Caco-2 (cell line): ENCODE data around the gene UBE2D3. TPM values are rescaled to one million over a fixed set of nuclear protein-coding genes. Genes with fewer than 3 reads are reported as not detected.

Experiments used
- BruUV-seq: library from RNA; stranded (reverse); fragments of 400-500 nt; replicated peaks from 2 replicates; lab custom pipeline; 2021; lab: Mats Ljungman, UMichigan
- CTCF ChIA-PET: fragments of 300-600 bp; sonication (Branson Sonifier 250); formaldehyde crosslinking; loops from one replicate; lab custom pipeline; 2022; ENCODE audit warnings: antibody characterized with exemption; lab: Charles Lee
- POLR2A ChIA-PET: fragments of 300-600 bp; sonication (Branson Sonifier 250); formaldehyde crosslinking; loops from one replicate; lab custom pipeline; 2022; ENCODE audit warnings: antibody characterized with exemption; lab: Charles Lee
- DNase-seq, 2 experiments: peaks; one replicate each; pipeline versions ENCODE4 v3.0.0 to v3.0.0-alpha.2; 2020 to 2022
- H3K27me3 ChIP-seq: replicated peaks from 2 replicates; pipeline ENCODE4 v1.6.0; 2011; ENCODE audit warnings: low read length; ENCODE audit not compliant: control insufficient read depth, insufficient read depth
- H3K36me3 ChIP-seq: 2 replicates; pipeline ENCODE4 v1.5.1; 2011; ENCODE audit warnings: low read length; ENCODE audit not compliant: control insufficient read depth, insufficient read depth
- H3K4me1 ChIP-seq: fragments of 250-450 bp; sonication (Bioruptor Pico); 2 replicates; pipeline ENCODE4 v1.5.1; 2020; ENCODE audit warnings: mild to moderate bottlenecking
- H3K4me3 ChIP-seq: 2 replicates; pipeline ENCODE4 v1.5.1; 2011; ENCODE audit warnings: low read depth, mild to moderate bottlenecking, control low read depth, low read length
- H3K9me3 ChIP-seq: fragments of 250-450 bp; sonication (Bioruptor Pico); 2 replicates; pipeline ENCODE4 v1.5.1; 2020; ENCODE audit warnings: mild to moderate bottlenecking, moderate library complexity
- H3K27ac Mint-ChIP-seq: one replicate; pipeline ENCODE4 v1.8.0; 2022; ENCODE audit warnings: mixed read lengths; ENCODE audit not compliant: unreplicated experiment
- H3K27me3 Mint-ChIP-seq: one replicate; pipeline ENCODE4 v1.8.0; 2022; ENCODE audit warnings: mixed read lengths; ENCODE audit not compliant: insufficient read depth, unreplicated experiment
- H3K36me3 Mint-ChIP-seq: one replicate; pipeline ENCODE4 v1.8.0; 2022; ENCODE audit warnings: mild to moderate bottlenecking, mixed read lengths; ENCODE audit not compliant: insufficient read depth, unreplicated experiment
- H3K4me1 Mint-ChIP-seq: one replicate; pipeline ENCODE4 v1.8.0; 2022; ENCODE audit warnings: low read depth, mixed read lengths; ENCODE audit not compliant: unreplicated experiment
- H3K4me3 Mint-ChIP-seq: one replicate; pipeline ENCODE4 v1.8.0; 2022; ENCODE audit warnings: mild to moderate bottlenecking, moderate library complexity, mixed read lengths; ENCODE audit not compliant: unreplicated experiment
- H3K9me3 Mint-ChIP-seq: one replicate; pipeline ENCODE4 v1.8.0; 2022; ENCODE audit warnings: mixed read lengths; ENCODE audit not compliant: unreplicated experiment
- CTCF ChIP-seq, 2 experiments: fragments of 200-600 bp in 1 of 2; IDR thresholded peaks; 1 replicate in 1 of 2; 2 replicates in 1 of 2; pipeline versions ENCODE4 v1.5.1 to v1.8.0; 2011 to 2022; ENCODE audit warnings: antibody characterized with exemption in 1 of 2, control low read depth in 1 of 2, inconsistent platforms in 1 of 2, low read depth in 1 of 2, low read length in 1 of 2, mild to moderate bottlenecking in 1 of 2, moderate library complexity in 1 of 2; ENCODE audit not compliant: insufficient read depth in 1 of 2, severe bottlenecking in 1 of 2, unreplicated experiment in 1 of 2
- intact Hi-C: fragments of 100-400 bp; cut with micrococcal nuclease; formaldehyde crosslinking; loops from one replicate; pipeline ENCODE4 v1.10.0; 2022; ENCODE audit not compliant: unreplicated experiment
- total RNA-seq: library from RNA; stranded (reverse); gene quantifications from 2 replicates; pipeline ENCODE4 v1.2.3, GENCODE V29; 2022

The UBE2D3 gene
- total RNA-seq, 1 experiment from 2014 or later, result 305 TPM

- POLR2A ChIA-PET, result no interaction called here
- H3K4me3 Mint-ChIP-seq, result no peak overlapping the region
- no TSS peak for BruUV-seq
- TF ChIP-seq CTCF (IDR thresholded peaks at IDR 0.05; ENCODE audit: insufficient read depth in 1 of 2, low read depth in 1 of 2, low read length in 1 of 2, severe bottlenecking in 1 of 2, unreplicated experiment in 1 of 2), result no peak
- H3K27ac Mint-ChIP-seq, result no peak overlapping the region
- intact Hi-C loops, result no loop called here
- no peaks in the 10 kb centered on the region for H3K9me3 Mint-ChIP-seq
- peaks cover 32% of the 10 kb centered on the region for H3K36me3 Mint-ChIP-seq
- Histone ChIP-seq H3K4me1 (no peaks in the 10 kb centered on the region), H3K27me3 (no peaks in the 10 kb centered on the region), H3K4me3 (no peak overlapping the region), H3K36me3 (no peaks in the 10 kb centered on the region), H3K9me3 (peaks cover 4% of the 10 kb centered on the region; the same call in 1 of the 2 replicates)
- CTCF ChIA-PET, result no interaction called here
- H3K27me3 Mint-ChIP-seq, result no peaks in the 10 kb centered on the region
- no peaks in the 10 kb centered on the region for H3K4me1 Mint-ChIP-seq
- no peak for DNase-seq
These were observed 41.1 kb downstream of the UBE2D3 start for GRCh38 chr4:102786279-102786678.

- Mint-ChIP-seq H3K4me1 (peaks cover 21% of the 10 kb centered on the region), H3K27ac (no peak overlapping the region), H3K9me3 (no peaks in the 10 kb centered on the region), H3K27me3 (no peaks in the 10 kb centered on the region), H3K36me3 (peaks cover 16% of the 10 kb centered on the region), H3K4me3 (no peak overlapping the region)
- intact Hi-C loops, result loop anchor here (5.0 kb wide), 1 partner anchor 161 kb away; no protein-coding TSS in a partner anchor
- ChIA-PET POLR2A (no interaction called here), CTCF (no interaction called here)
- no peak for DNase-seq
- Histone ChIP-seq H3K4me3 (no peak overlapping the region), H3K36me3 (no peaks in the 10 kb centered on the region), H3K27me3 (no peaks in the 10 kb centered on the region), H3K9me3 (peaks cover 2% of the 10 kb centered on the region; the same call in 1 of the 2 replicates), H3K4me1 (peaks cover 26% of the 10 kb centered on the region)
- no TSS peak for BruUV-seq
- no peak for TF ChIP-seq CTCF (IDR thresholded peaks at IDR 0.05; ENCODE audit: insufficient read depth in 1 of 2, low read depth in 1 of 2, low read length in 1 of 2, severe bottlenecking in 1 of 2, unreplicated experiment in 1 of 2)
These were observed 44.3 kb downstream of the UBE2D3 start for GRCh38 chr4:102783006-102783405.

GRCh38 chr4:102781570-102781969, 45.8 kb downstream of the UBE2D3 start:
- no peak overlapping the region for H3K27ac Mint-ChIP-seq

More at GRCh38 chr4:102781570-102781969, 45.8 kb downstream of the UBE2D3 start:
- DNase-seq, result no peak
- Histone ChIP-seq H3K9me3 (no peaks in the 10 kb centered on the region), H3K36me3 (no peaks in the 10 kb centered on the region), H3K27me3 (no peaks in the 10 kb centered on the region), H3K4me3 (no peak overlapping the region), H3K4me1 (peaks cover 26% of the 10 kb centered on the region)
- intact Hi-C loops, result loop anchor here (5.0 kb wide), 1 partner anchor 159 kb away; no protein-coding TSS in a partner anchor
- no peaks in the 10 kb centered on the region for H3K27me3 Mint-ChIP-seq
- H3K4me1 Mint-ChIP-seq, result peaks cover 28% of the 10 kb centered on the region
- ChIA-PET POLR2A (interaction anchor here (0.7 to 1.1 kb wide), 2 partner anchors 21 to 261 kb away, joined by 3 read pairs; partner anchors contain the start of gene MANBA), CTCF (interaction anchor here (1.9 kb wide), 1 partner anchor 161 kb away, joined by 6 read pairs; no protein-coding TSS in a partner anchor)
- no TSS peak for BruUV-seq
- peaks cover 6% of the 10 kb centered on the region for H3K36me3 Mint-ChIP-seq
- H3K4me3 Mint-ChIP-seq, result no peak overlapping the region
- no peak for TF ChIP-seq CTCF (IDR thresholded peaks at IDR 0.05; ENCODE audit: insufficient read depth in 1 of 2, low read depth in 1 of 2, low read length in 1 of 2, severe bottlenecking in 1 of 2, unreplicated experiment in 1 of 2)
- no peaks in the 10 kb centered on the region for H3K9me3 Mint-ChIP-seq
